NCI-H1105 (cell line): ENCODE results near the gene ARHGEF11.

Source experiments
- DNase-seq: peaks from one replicate; lab custom pipeline; 2025; lab: John Stamatoyannopoulos, UW

Gene ARHGEF11

GRCh38 chr1:156949127-156949526 lies 96.4 kb downstream of the ARHGEF11 start:
- no peak for DNase-seq

GRCh38 chr1:156948708-156949107 lies 96.8 kb downstream of the ARHGEF11 start:
- no peak for DNase-seq

GRCh38 chr1:156947818-156948525 lies 97.6 kb downstream of the ARHGEF11 start:
- no peak for DNase-seq

GRCh38 chr1:156947127-156947526 lies 98.4 kb downstream of the ARHGEF11 start:
- no peak for DNase-seq

GRCh38 chr1:156945881-156946661 lies 99.5 kb downstream of the ARHGEF11 start:
- DNase-seq, result no peak

- DNase-seq, result no peak
Observed at GRCh38 chr1:156944848-156945247, 100.7 kb downstream of the ARHGEF11 start.

- DNase-seq, result no peak
Observed at GRCh38 chr1:156944268-156944667, 101.3 kb downstream of the ARHGEF11 start.

GRCh38 chr1:156943756-156944155 lies 101.8 kb downstream of the ARHGEF11 start:
- DNase-seq, result no peak

GRCh38 chr1:156942576-156942975 lies 103.0 kb downstream of the ARHGEF11 start:
- no peak for DNase-seq

GRCh38 chr1:156942176-156942575 lies 103.4 kb downstream of the ARHGEF11 start:
- DNase-seq, result no peak

GRCh38 chr1:156941675-156942074 lies 103.9 kb downstream of the ARHGEF11 start:
- no peak for DNase-seq

- DNase-seq, result no peak
Observed at GRCh38 chr1:156939786-156940334, 105.7 kb downstream of the ARHGEF11 start.

GRCh38 chr1:156938813-156939212 lies 106.7 kb downstream of the ARHGEF11 start:
- no peak for DNase-seq

- DNase-seq, result no peak
Observed at GRCh38 chr1:156937883-156938282, 107.7 kb downstream of the ARHGEF11 start.

- DNase-seq, result no peak
Observed at GRCh38 chr1:156936721-156937220, 108.8 kb downstream of the ARHGEF11 start.

- no peak for DNase-seq
Observed at GRCh38 chr1:156936191-156936590, 109.4 kb downstream of the ARHGEF11 start.

GRCh38 chr1:156935505-156936128 lies 109.9 kb downstream of the ARHGEF11 start:
- no peak for DNase-seq

- DNase-seq, result no peak
Observed at GRCh38 chr1:156933136-156933535, 112.4 kb downstream of the ARHGEF11 start.

GRCh38 chr1:156931974-156932710 lies 113.4 kb downstream of the ARHGEF11 start:
- no peak for DNase-seq

GRCh38 chr1:156931211-156931952 lies 114.2 kb downstream of the ARHGEF11 start:
- DNase-seq, result no peak

GRCh38 chr1:156930483-156930882 lies 115.1 kb downstream of the ARHGEF11 start:
- DNase-seq, result no peak
